Cortex of kidney (tissue), 1 donor: ENCODE data around the gene ELAC1.

Experiments used
- DNase-seq: peaks from one replicate; lab custom pipeline; 2025; lab: John Stamatoyannopoulos, UW

ELAC1 gene

DNA sequence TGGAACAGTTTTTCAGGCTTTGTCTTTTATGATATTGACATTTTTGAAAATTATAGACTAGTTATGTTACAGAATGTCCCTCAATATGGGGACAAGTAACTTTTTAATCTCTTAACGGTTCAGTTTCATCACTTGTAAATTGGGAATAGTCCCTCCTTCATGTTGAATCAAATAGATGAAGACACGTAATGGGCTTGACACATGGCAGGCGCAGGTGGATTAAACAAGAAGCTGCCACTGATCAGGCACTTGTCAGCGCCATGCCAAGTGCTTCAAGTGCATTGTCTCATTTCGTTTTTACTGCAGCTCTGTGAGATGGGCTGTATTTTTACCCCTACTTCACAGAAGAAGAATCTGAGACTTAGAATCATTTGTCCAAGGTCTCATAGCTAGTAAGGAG, 52.7 kb downstream of the ELAC1 start:
- DNase-seq = no peak

DNA sequence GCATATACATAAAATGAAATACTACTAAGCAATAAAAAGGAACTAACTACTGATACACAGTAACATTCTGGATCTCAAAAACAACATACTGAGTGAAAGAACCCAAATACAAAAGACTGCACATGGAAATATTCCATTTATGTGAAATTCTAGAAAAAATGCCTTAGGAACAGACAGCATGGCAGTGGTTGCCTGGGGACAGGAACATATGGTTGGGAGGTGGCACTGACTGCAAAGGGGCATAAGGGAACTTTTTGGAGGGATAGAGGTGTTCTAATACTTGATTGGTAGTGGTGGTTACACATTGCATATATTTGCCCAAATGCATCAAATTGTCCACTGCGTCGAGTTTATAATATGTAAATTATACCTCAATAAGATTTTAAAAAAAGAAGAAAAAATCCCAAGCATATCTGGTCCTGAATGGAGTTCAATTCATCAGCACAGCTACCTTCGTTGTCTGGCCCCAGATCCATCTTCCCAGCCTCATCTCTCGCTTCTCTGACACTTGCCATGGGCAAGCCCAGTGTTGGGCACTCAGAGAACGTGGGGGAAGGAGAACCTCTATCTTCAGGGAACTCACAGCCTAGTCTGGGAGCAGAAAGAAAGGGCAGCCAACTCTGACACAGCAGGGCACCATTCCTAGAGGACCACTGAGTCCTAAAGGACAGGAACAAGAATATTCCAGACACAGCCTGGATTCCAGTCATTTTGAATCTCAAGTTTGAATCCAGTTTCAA, 53.6 kb downstream of the ELAC1 start:
- DNase-seq = no peak

DNA sequence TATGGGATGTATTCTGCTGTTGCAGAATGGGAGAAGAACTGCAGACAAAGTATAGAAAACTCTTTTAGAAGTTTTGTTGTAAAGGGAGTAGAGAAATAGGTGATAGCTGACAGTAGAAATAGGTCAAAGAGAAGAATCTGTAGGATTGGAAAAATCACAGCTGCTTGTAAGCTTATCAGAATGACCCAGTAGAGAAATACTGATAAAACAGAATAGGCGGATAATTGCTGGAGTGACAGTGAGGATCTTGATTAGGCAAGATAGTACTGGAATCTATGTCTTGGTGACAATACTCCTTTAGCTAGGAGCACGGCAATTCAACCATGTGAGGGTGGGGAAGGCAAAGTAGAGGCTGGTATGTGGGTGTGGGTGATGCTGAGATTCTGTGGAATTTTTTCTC, 57.7 kb downstream of the ELAC1 start:
- no peak for DNase-seq

DNA sequence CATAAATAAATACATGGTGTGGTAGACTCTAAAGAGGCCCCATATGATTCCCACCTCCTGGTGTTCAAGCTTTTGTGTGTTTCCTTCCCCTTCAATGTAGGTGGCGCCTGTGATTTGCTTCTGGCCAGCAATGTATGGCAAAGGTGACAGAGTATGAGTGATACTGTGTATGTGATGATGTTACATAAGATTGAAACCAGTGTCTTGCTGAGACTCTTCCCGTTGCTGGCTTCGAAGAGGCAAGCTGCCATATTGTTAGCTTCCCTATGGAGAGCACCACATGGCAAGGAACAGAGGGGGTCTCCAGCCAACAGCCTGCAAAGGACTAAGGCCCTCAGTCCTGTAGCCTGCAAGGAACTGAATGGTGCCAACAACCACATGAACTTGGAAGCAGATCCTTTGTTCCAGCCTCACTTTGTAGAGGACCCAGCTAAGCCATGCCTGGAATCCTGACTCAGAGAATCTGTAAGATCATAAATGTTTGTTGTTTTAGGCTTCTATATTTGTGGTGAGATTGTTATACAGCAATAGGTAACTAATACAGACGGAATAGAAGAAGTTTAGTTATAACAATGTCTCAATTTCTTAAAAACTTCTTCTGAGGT, 60.5 kb downstream of the ELAC1 start:
- DNase-seq = no peak

DNA sequence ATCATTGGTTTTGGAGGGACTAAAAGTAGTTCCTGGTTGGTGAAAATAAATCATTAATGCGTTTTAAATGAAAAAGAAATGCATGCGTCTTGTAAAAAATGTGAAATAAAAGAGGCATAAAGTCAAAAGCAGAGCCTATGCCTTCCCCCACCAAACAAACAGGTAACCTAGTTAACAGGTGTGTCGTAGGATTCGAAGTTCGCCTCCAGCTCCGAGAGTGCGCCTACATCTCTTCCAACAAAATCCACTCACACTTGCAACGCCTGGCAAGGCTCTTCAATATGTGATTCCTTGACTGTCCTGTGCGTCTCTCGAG, 61.5 kb downstream of the ELAC1 start:
- DNase-seq = no peak

DNA sequence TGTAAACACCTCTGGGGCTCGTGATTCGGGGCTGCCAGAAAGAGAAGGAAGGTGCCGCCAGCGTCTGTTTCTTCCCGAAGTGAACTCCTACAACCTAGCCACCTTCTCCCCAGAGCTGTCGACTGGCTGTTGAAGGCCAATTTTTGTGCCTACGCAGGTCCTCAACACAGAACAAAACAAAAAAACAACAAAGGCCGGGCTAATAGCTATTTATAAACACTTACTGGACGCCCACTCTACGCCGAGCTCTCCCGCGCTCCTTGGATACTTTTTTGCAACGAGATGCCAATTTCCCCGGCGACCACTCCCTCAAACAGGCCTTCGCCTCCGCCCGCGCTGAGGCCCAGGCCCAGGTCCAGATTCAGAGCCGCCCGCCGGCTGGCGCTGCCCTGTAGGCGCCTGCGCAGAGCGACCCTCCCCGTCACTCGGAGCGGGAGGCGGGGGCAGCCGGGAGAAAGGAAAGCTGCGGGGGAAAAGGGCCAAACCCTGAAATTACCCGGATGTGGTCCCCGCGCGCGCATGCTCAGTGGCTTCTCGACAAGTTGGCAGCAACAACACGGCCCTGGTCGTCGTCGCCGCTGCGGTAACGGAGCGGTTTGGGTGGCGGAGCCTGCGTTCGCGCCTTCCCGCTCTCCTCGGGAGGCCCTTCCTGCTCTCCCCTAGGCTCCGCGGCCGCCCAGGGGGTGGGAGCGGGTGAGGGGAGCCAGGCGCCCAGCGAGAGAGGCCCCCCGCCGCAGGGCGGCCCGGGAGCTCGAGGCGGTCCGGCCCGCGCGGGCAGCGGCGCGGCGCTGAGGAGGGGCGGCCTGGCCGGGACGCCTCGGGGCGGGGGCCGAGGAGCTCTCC, 62.1 kb downstream of the ELAC1 start, which contains the start of gene SMAD4:
Gene SMAD4, plus strand, starts transcription at position 520 of the 843 bp plus-strand sequence. CDS start 16,834 bp downstream, outside the sequence.
- DNase-seq = peak; percentile 69

DNA sequence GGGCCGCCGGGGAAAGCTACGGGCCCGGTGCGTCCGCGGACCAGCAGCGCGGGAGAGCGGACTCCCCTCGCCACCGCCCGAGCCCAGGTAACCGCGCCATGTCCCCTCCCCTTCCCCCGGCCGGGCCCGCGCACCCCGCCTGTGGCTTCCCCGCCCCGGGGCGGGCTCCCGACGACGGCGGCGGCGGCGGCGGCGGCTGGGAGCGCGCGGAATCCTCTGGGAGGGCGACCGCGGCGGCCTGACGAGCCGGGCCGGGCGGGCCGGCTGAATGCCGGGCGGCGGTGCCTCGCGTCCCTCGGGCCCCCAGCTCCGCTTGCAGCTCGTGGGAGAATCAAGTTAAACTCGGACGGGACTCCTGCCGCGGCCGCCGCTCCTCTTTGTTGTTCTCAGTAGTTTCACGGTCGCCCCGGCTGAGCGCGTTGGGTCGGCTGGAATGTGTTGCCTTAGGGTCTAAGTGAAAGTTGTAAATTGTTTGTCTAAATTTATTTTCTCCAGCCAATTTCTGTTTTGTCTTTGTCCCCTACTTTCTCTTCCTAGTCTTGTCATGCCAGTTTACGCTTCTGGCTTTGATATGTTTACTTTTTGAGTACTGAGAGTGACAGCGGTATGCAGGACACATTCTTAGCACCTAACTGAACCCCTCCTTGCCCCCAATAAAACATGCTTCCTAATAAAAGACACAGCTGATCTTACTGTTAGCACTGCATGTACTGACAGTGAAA, 62.9 kb downstream of the ELAC1 start:
- DNase-seq = no peak

DNA sequence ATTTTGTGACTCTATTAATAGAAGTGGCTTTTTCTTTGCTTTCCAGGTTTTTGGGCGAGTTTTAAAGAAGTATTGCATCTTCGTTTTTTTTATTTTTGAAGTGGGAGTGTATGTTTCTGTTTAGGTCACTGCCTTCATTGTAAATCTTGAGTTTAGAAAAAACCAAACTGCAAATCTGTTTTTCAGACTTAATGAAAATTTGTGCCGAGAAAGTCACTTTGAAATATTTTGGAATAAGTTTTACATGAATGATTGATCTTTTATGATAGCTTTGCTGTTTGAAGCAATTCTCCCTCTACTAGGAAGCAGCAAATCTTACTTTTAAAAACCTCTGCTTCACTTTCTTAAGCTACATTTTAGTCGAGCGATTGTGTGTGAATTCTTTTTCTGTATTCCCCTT, 64.4 kb downstream of the ELAC1 start:
- DNase-seq = no peak

DNA sequence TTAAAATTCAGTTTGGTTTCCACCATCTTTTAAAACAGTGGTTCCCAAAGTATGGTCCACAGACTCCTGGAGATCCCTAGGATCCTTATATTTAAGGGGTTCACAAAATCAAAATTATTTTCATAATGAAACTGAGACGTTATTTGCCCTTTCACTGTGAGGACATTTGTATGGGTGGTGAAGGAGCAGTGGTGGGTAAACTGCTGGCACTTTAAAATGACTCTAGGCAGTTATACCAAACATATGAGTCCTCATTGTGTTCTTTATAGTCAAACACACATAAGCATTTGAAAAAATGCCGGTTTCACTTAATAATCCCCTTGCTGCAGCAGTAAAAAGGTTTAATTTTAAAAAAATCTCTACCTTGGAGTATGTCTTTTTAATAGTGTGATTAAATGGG, 69.4 kb downstream of the ELAC1 start:
- DNase-seq = no peak
